Osteoblast (primary cell): Measurements from ENCODE around the gene CD99L2. TPM values are rescaled to one million over a fixed set of nuclear protein-coding genes. Genes with fewer than 3 reads are reported as not detected.
"Not testable (repeated sequence)": the region's sequence is repeated elsewhere in the genome, so short reads cannot be mapped to it uniquely, and the experiment has no call there.

Experiments used
- DNase-seq: peaks from one replicate; pipeline ENCODE4 v3.0.0; 2011; ENCODE audit warnings: low spot score, mixed read lengths; ENCODE audit not compliant: insufficient read length; ENCODE audit errors: missing footprints
- H2AFZ ChIP-seq: 2 replicates; pipeline ENCODE4 v1.6.0; 2011; ENCODE audit warnings: mild to moderate bottlenecking, low read length
- H3K27ac ChIP-seq: 2 replicates; pipeline ENCODE4 v1.5.1; 2011; ENCODE audit warnings: mild to moderate bottlenecking, low read depth, low read length, moderate library complexity
- H3K27me3 ChIP-seq: 2 replicates; pipeline ENCODE4 v1.6.0; 2012; ENCODE audit warnings: mild to moderate bottlenecking, control low read depth, inconsistent platforms, low read length, moderate library complexity; ENCODE audit not compliant: insufficient read depth
- H3K36me3 ChIP-seq: 2 replicates; pipeline ENCODE4 v1.5.1; 2011; ENCODE audit warnings: mild to moderate bottlenecking, low read length, control low read depth, moderate library complexity; ENCODE audit not compliant: insufficient read depth
- H3K4me1 ChIP-seq: 2 replicates; pipeline ENCODE4 v1.5.1; 2011; ENCODE audit warnings: mild to moderate bottlenecking, low read length, control low read depth, moderate library complexity; ENCODE audit not compliant: insufficient read depth
- H3K4me2 ChIP-seq: 2 replicates; pipeline ENCODE4 v1.6.0; 2011; ENCODE audit warnings: mild to moderate bottlenecking, low read length; ENCODE audit not compliant: insufficient read depth
- H3K4me3 ChIP-seq: fragments of 200-600 bp; sonication (generic); 3 replicates; pipeline ENCODE4 v1.5.1; 2012; ENCODE audit warnings: mild to moderate bottlenecking, low read length, inconsistent platforms; ENCODE audit not compliant: insufficient read depth
- H3K79me2 ChIP-seq: 2 replicates; pipeline ENCODE4 v1.6.0; 2012; ENCODE audit warnings: mild to moderate bottlenecking, low read length, control low read depth, inconsistent platforms; ENCODE audit not compliant: insufficient read depth
- H3K9me3 ChIP-seq: 2 replicates; pipeline ENCODE4 v1.5.1; 2011; ENCODE audit warnings: low read depth, low read length, control low read depth
- H4K20me1 ChIP-seq: 2 replicates; pipeline ENCODE4 v1.6.0; 2012; ENCODE audit warnings: mild to moderate bottlenecking, low read length, control low read depth; ENCODE audit not compliant: insufficient read depth
- CTCF ChIP-seq: IDR thresholded peaks from 2 replicates; pipeline ENCODE4 v1.5.1; 2011; ENCODE audit warnings: mild to moderate bottlenecking, low read depth, low read length, moderate library complexity; ENCODE audit errors: extremely low read depth
- total RNA-seq: library from RNA; depleted of rRNA; stranded (reverse); fragments of >200 nt; gene quantifications from 2 replicates; pipeline ENCODE4 v1.2.3, GENCODE V29; 2012

CD99L2 gene
- total RNA-seq, 1 donor, result 85.0 TPM

- Histone ChIP-seq H3K4me2 (no peak overlapping the region), H3K27me3 (no peaks in the 10 kb centered on the region), H3K79me2 (peaks cover 23% of the 10 kb centered on the region), H3K4me3 (no peak overlapping the region), H3K36me3 (no peaks in the 10 kb centered on the region), H3K27ac (no peak overlapping the region), H3K9me3 (no peaks in the 10 kb centered on the region), H2AFZ (no peak overlapping the region), H4K20me1 (peaks cover 5% of the 10 kb centered on the region), H3K4me1 (no peaks in the 10 kb centered on the region)
- no peak for DNase-seq
- no peak for TF ChIP-seq CTCF
These were observed 17.7 kb downstream of the CD99L2 start for GRCh38 chrX:150880808-150881165.

- Histone ChIP-seq H3K4me2 (no peak overlapping the region), H3K4me3 (no peak overlapping the region), H4K20me1 (peaks cover 5% of the 10 kb centered on the region), H3K27ac (no peak overlapping the region), H3K4me1 (no peaks in the 10 kb centered on the region), H3K79me2 (peaks cover 18% of the 10 kb centered on the region), H3K36me3 (no peaks in the 10 kb centered on the region), H3K9me3 (no peaks in the 10 kb centered on the region), H2AFZ (no peak overlapping the region), H3K27me3 (no peaks in the 10 kb centered on the region)
- TF ChIP-seq CTCF, result no peak
- no peak for DNase-seq
These were observed 18.3 kb downstream of the CD99L2 start for GRCh38 chrX:150879855-150880807.

GRCh38 chrX:150875621-150876020 is 22.8 kb downstream of the CD99L2 start:
- H3K4me2 ChIP-seq, result not testable (repeated sequence)

GRCh38 chrX:150874448-150874847 is 24.0 kb downstream of the CD99L2 start:
- Histone ChIP-seq H3K27me3 (no peaks in the 10 kb centered on the region), H4K20me1 (no peaks in the 10 kb centered on the region), H3K9me3 (no peaks in the 10 kb centered on the region), H2AFZ (no peak overlapping the region), H3K79me2 (peaks cover 6% of the 10 kb centered on the region), H3K4me2 (no peak overlapping the region), H3K4me1 (no peaks in the 10 kb centered on the region), H3K4me3 (no peak overlapping the region), H3K36me3 (no peaks in the 10 kb centered on the region), H3K27ac (no peak overlapping the region)
- no peak for DNase-seq
- TF ChIP-seq CTCF, result no peak

More at GRCh38 chrX:150875621-150876020, 22.8 kb downstream of the CD99L2 start:
- H3K4me3 ChIP-seq, H3K27ac ChIP-seq, H3K4me1 ChIP-seq, H3K36me3 ChIP-seq, H3K27me3 ChIP-seq, H3K79me2 ChIP-seq, H3K9me3 ChIP-seq, H4K20me1 ChIP-seq, DNase-seq, H2AFZ ChIP-seq: not testable (repeated sequence)
